IMR-90 (cell line): Measurements from ENCODE around the gene CEP295NL. TPM values are rescaled to one million over a fixed set of nuclear protein-coding genes. Genes with fewer than 3 reads are reported as not detected.

ENCODE experiments used
- ATAC-seq: fragments of 200-7000 bp; cut with Tn5 transposase; 2 replicates; pipeline ENCODE4 v1.9.1; 2020; ENCODE audit warnings: low read depth, mild to moderate bottlenecking, moderate library complexity
- BruUV-seq: library from RNA; stranded (reverse); fragments of 400-500 nt; replicated peaks from 2 replicates; lab custom pipeline; 2021; lab: Mats Ljungman, UMichigan
- CTCF ChIA-PET: fragments of 300-600 bp; formaldehyde crosslinking; extraction: SDS; loops from one replicate; lab custom pipeline; 2021; ENCODE audit warnings: antibody characterized with exemption; lab: Yijun Ruan, JAX
- POLR2A ChIA-PET: fragments of 300-600 bp; sonication (Branson Sonifier 250); formaldehyde crosslinking; loops from one replicate; lab custom pipeline; 2022; ENCODE audit warnings: antibody characterized with exemption; ENCODE audit not compliant: unreplicated experiment; lab: Charles Lee
- DNase-seq: peaks from one replicate; pipeline ENCODE4 v3.0.0; 2013
- H2AFZ ChIP-seq: replicated peaks from 2 replicates; pipeline ENCODE3; 2013; ENCODE audit warnings: low read length, mild to moderate bottlenecking; ENCODE audit not compliant: poor library complexity
- H2AK5ac ChIP-seq: 2 replicates; pipeline ENCODE4 v1.6.1; 2013; ENCODE audit warnings: low read depth, low read length, inconsistent platforms
- H2AK9ac ChIP-seq: replicated peaks from 2 replicates; pipeline ENCODE3; 2013; ENCODE audit warnings: mild to moderate bottlenecking, low read depth, low read length, moderate library complexity; ENCODE audit not compliant: poor library complexity
- H2BK120ac ChIP-seq: 2 replicates; pipeline ENCODE4 v1.6.1; 2013; ENCODE audit warnings: low read depth, low read length, inconsistent platforms
- H2BK15ac ChIP-seq: 3 replicates; pipeline ENCODE4 v1.6.1; 2013; ENCODE audit warnings: low read depth, low read length, inconsistent platforms
- H2BK20ac ChIP-seq: 2 replicates; pipeline ENCODE4 v1.6.1; 2013; ENCODE audit warnings: low read depth, mild to moderate bottlenecking, inconsistent platforms, low read length, moderate library complexity
- H2BK5ac ChIP-seq: 2 replicates; pipeline ENCODE4 v1.6.1; 2013; ENCODE audit warnings: mild to moderate bottlenecking, low read depth, low read length, inconsistent platforms; ENCODE audit not compliant: poor library complexity, severe bottlenecking
- H3K14ac ChIP-seq: replicated peaks from 2 replicates; pipeline ENCODE4 v1.6.1; 2013; ENCODE audit warnings: low read depth, low read length, inconsistent platforms
- H3K18ac ChIP-seq: 2 replicates; pipeline ENCODE4 v1.6.1; 2013; ENCODE audit warnings: low read depth, low read length, control low read depth
- H3K23ac ChIP-seq: 2 replicates; pipeline ENCODE4 v1.6.1; 2013; ENCODE audit warnings: low read depth, low read length, inconsistent platforms
- H3K27ac ChIP-seq: 2 replicates; pipeline ENCODE4 v1.5.1; 2013; ENCODE audit warnings: mild to moderate bottlenecking, control low read depth, low read length; ENCODE audit not compliant: insufficient read depth
- H3K27me3 ChIP-seq: 2 replicates; pipeline ENCODE4 v1.6.1; 2013; ENCODE audit warnings: low read length; ENCODE audit not compliant: control insufficient read depth, insufficient read depth
- H3K36me3 ChIP-seq: 2 replicates; pipeline ENCODE4 v1.6.1; 2013; ENCODE audit warnings: low read length, mixed read lengths; ENCODE audit not compliant: control insufficient read depth, insufficient read depth
- H3K4ac ChIP-seq: 2 replicates; pipeline ENCODE4 v1.6.1; 2013; ENCODE audit warnings: low read depth, low read length, inconsistent platforms
- H3K4me1 ChIP-seq: 2 replicates; pipeline ENCODE4 v1.6.1; 2013; ENCODE audit warnings: low read length, mixed read lengths; ENCODE audit not compliant: control insufficient read depth, insufficient read depth
- H3K4me2 ChIP-seq: 2 replicates; pipeline ENCODE4 v1.6.1; 2013; ENCODE audit warnings: low read depth, mild to moderate bottlenecking, control low read depth, low read length, moderate library complexity
- H3K4me3 ChIP-seq: 2 replicates; pipeline ENCODE4 v1.5.1; 2013; ENCODE audit warnings: low read depth, mild to moderate bottlenecking, control low read depth, low read length, moderate library complexity; ENCODE audit not compliant: insufficient read depth
- H3K56ac ChIP-seq: 2 replicates; pipeline ENCODE4 v1.6.1; 2013; ENCODE audit warnings: low read length, inconsistent platforms; ENCODE audit not compliant: insufficient read depth; ENCODE audit errors: extremely low read depth
- H3K79me1 ChIP-seq, 2 experiments: 2 replicates each; pipeline ENCODE4 v1.6.1; 2013; ENCODE audit warnings: low read length in 2 of 2, inconsistent platforms in 1 of 2, low read depth in 1 of 2
- H3K9ac ChIP-seq: 2 replicates; pipeline ENCODE4 v1.6.1; 2013; ENCODE audit warnings: low read depth, low read length, control low read depth
- H3K9me1 ChIP-seq: 2 replicates; pipeline ENCODE4 v1.6.1; 2013; ENCODE audit warnings: low read length, inconsistent platforms; ENCODE audit not compliant: insufficient read depth
- H3K9me3 ChIP-seq: 2 replicates; pipeline ENCODE4 v1.6.1; 2013; ENCODE audit warnings: low read length; ENCODE audit not compliant: control insufficient read depth, insufficient read depth
- H4K20me1 ChIP-seq: 2 replicates; pipeline ENCODE4 v1.6.1; 2013; ENCODE audit warnings: low read length, inconsistent platforms; ENCODE audit not compliant: insufficient read depth
- H4K5ac ChIP-seq: 2 replicates; pipeline ENCODE4 v1.6.1; 2013; ENCODE audit warnings: mild to moderate bottlenecking, low read depth, low read length, control low read depth
- H4K8ac ChIP-seq, 2 experiments: 2 replicates each; pipeline ENCODE4 v1.6.1; 2013; ENCODE audit warnings: low read depth in 2 of 2, low read length in 2 of 2, control low read depth in 1 of 2, inconsistent platforms in 1 of 2
- H4K91ac ChIP-seq: 2 replicates; pipeline ENCODE4 v1.6.1; 2013; ENCODE audit warnings: low read depth, low read length, inconsistent platforms; ENCODE audit not compliant: insufficient read depth
- CEBPB ChIP-seq: IDR thresholded peaks from 2 replicates; pipeline ENCODE4 v1.6.1; 2012; ENCODE audit warnings: low read depth, low read length, improper control_type of control experiment
- CHD1 ChIP-seq: IDR thresholded peaks from 2 replicates; pipeline ENCODE4 v1.6.1; 2012; ENCODE audit warnings: low read depth, low read length, improper control_type of control experiment
- CTCF ChIP-seq: conservative IDR thresholded peaks from 2 replicates; pipeline ENCODE4 v1.5.1; 2012; ENCODE audit warnings: mild to moderate bottlenecking, low read depth, low read length, improper control_type of control experiment
- MAFK ChIP-seq: IDR thresholded peaks from 2 replicates; pipeline ENCODE4 v1.6.1; 2012; ENCODE audit warnings: low read depth, low read length, improper control_type of control experiment
- MAZ ChIP-seq: IDR thresholded peaks from 2 replicates; pipeline ENCODE4 v1.6.1; 2012; ENCODE audit warnings: low read depth, mild to moderate bottlenecking, low read length, improper control_type of control experiment, moderate library complexity, borderline replicate concordance
- NFE2L2 ChIP-seq: fragments of 150-350 bp; IDR thresholded peaks from 2 replicates; pipeline ENCODE4 v1.6.1; 2016; ENCODE audit warnings: low read depth, mild to moderate bottlenecking, low read length
- RAD21 ChIP-seq: IDR thresholded peaks from 2 replicates; pipeline ENCODE4 v1.6.1; 2012; ENCODE audit warnings: low read length, improper control_type of control experiment
- RCOR1 ChIP-seq: IDR thresholded peaks from 2 replicates; pipeline ENCODE4 v1.6.1; 2012; ENCODE audit warnings: mild to moderate bottlenecking, low read length, improper control_type of control experiment; ENCODE audit not compliant: insufficient replicate concordance
- WGBS, 2 experiments: methylation state at CpG; one replicate each; pipeline versions ENCODE4 v1.1.5 to v1.1.7; 2013; ENCODE audit warnings: missing lambda C conversion rate in 2 of 2; ENCODE audit not compliant: insufficient read length in 1 of 2; ENCODE audit errors: extremely low coverage in 2 of 2; 5-methylcytosine and 5-hydroxymethylcytosine counted together
- dilution Hi-C: fragments of 300-500 bp; cut with HindIII; formaldehyde crosslinking; loops from one replicate; pipeline ENCODE4 v1.14.3; 2018; ENCODE audit warnings: low sequenced_read_pairs; ENCODE audit not compliant: unreplicated experiment
- in situ Hi-C: fragments of 300-500 bp; cut with MboI; formaldehyde crosslinking; loops from 3 replicates; pipeline ENCODE4 v1.14.3; 2019; ENCODE audit warnings: low sequenced_read_pairs, inconsistent platforms, mixed read lengths
- intact Hi-C: fragments of 100-400 bp; cut with micrococcal nuclease; formaldehyde crosslinking; loops from 2 replicates; pipeline ENCODE4 v1.10.0; 2022
- polyA plus RNA-seq, 3 experiments: library from polyadenylated mRNA; depleted of rRNA; stranded (reverse); fragments of >200 nt; gene quantifications; 2 replicates each; pipeline ENCODE4 v1.2.3, GENCODE V29; 2012; ENCODE audit warnings: low replicate concordance in 1 of 3
- total RNA-seq: library from RNA; depleted of rRNA; stranded (reverse); fragments of >200 nt; gene quantifications from 2 replicates; pipeline ENCODE4 v1.2.3, GENCODE V29; 2012
- TF ChIP-seq, protein P1 (sequence below): fragments of 150-350 bp; IDR thresholded peaks from 2 replicates; pipeline ENCODE4 v1.6.1; 2016; ENCODE audit warnings: low read depth, mild to moderate bottlenecking, low read length, moderate library complexity, borderline replicate concordance

Gene CEP295NL
- total and polyA plus RNA-seq, 2 of the 4 experiments (the other 2 are of a cell fraction): 0.31 to 0.72 TPM

- H2AFZ ChIP-seq: peak overlapping the region; percentile 98
- H4K8ac ChIP-seq: peak overlapping the region; percentile 33 to 90
- H3K4ac ChIP-seq: peak overlapping the region; percentile 92
- peak overlapping the region; percentile 68; the same call in 1 of the 2 replicates for H2AK5ac ChIP-seq
- TF ChIP-seq MAZ (peak; percentile 19; the same call in 1 of the 2 replicates), NFE2L2 (no peak), CHD1 (no peak), CTCF (no peak), RCOR1 (no peak), RAD21 (peak; percentile 5; the same call in 1 of the 2 replicates), CEBPB (peak; percentile 45; the same call in 1 of the 2 replicates), MAFK (no peak)
- TF ChIP-seq, protein P1, sequence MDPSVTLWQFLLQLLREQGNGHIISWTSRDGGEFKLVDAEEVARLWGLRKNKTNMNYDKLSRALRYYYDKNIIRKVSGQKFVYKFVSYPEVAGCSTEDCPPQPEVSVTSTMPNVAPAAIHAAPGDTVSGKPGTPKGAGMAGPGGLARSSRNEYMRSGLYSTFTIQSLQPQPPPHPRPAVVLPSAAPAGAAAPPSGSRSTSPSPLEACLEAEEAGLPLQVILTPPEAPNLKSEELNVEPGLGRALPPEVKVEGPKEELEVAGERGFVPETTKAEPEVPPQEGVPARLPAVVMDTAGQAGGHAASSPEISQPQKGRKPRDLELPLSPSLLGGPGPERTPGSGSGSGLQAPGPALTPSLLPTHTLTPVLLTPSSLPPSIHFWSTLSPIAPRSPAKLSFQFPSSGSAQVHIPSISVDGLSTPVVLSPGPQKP: no peak
- dilution Hi-C loops (no loop called here), intact Hi-C loops (loop anchor here (1.0 to 2.0 kb wide), 4 partner anchors 7 to 61 kb away; no protein-coding TSS in a partner anchor), in situ Hi-C loops (no loop called here)
- H2BK120ac ChIP-seq: peak overlapping the region; percentile 48
- H3K36me3 ChIP-seq: peaks cover 4% of the 10 kb centered on the region
- H3K9ac ChIP-seq: peak overlapping the region; percentile 68
- peaks cover 35% of the 10 kb centered on the region for H4K20me1 ChIP-seq
- peaks cover 0 to 32% of the 10 kb centered on the region in 2 experiments; a peak in 3 of 4 replicates for H3K79me1 ChIP-seq
- WGBS, 2 experiments: 23% methylated on average over 18 of the region's 33 CpGs; no CpG with 5 or more reads in 1 of the 2 experiments
- H2AK9ac ChIP-seq: peak overlapping the region; percentile 99
- ATAC-seq (peak; percentile 83), DNase-seq (peak; percentile 87)
- peak overlapping the region; percentile 89 for H3K4me3 ChIP-seq
- peak overlapping the region; percentile 88 for H4K5ac ChIP-seq
- H3K9me3 ChIP-seq: no peaks in the 10 kb centered on the region
- CTCF ChIA-PET: interaction anchor here (0.7 kb wide), 2 partner anchors 25 to 101 kb away, joined by 3 to 4 read pairs; no protein-coding TSS in a partner anchor
- no TSS peak for BruUV-seq
- H3K9me1 ChIP-seq: peaks cover 9% of the 10 kb centered on the region
- no peaks in the 10 kb centered on the region for H3K27me3 ChIP-seq
- H3K27ac ChIP-seq: peak overlapping the region; percentile 90
- POLR2A ChIA-PET: no interaction called here
- H3K4me2 ChIP-seq: peak overlapping the region; percentile 81
- peak overlapping the region; percentile 72; the same call in 1 of the 3 replicates for H2BK15ac ChIP-seq
- peak overlapping the region; percentile 88 for H3K14ac ChIP-seq
- peaks cover 19% of the 10 kb centered on the region for H3K4me1 ChIP-seq
- H4K91ac ChIP-seq: peak overlapping the region; percentile 89
- H3K56ac ChIP-seq: peak overlapping the region; percentile 56; the same call in 1 of the 2 replicates
- peak overlapping the region; percentile 83 for H3K18ac ChIP-seq
- peak overlapping the region; percentile 89 for H2BK20ac ChIP-seq
- H2BK5ac ChIP-seq: peak overlapping the region; percentile 93
- H3K23ac ChIP-seq: peak overlapping the region; percentile 94
These were observed 22.9 kb upstream of the CEP295NL start for GRCh38 chr17:78925662-78926555.
